Endothelial cell of umbilical vein (primary cell): ENCODE measurements around the gene RALBP1.

Experiments used
- CTCF ChIP-seq, 2 donors: IDR thresholded peaks; 1 replicate in 1 of 2; 2 replicates in 1 of 2; pipeline ENCODE4 v1.5.1; 2011; ENCODE audit warnings: low read length in 2 of 2, mild to moderate bottlenecking in 2 of 2, moderate library complexity in 2 of 2, control low read depth in 1 of 2, inconsistent platforms in 1 of 2, low read depth in 1 of 2; ENCODE audit not compliant: insufficient read depth in 1 of 2; ENCODE audit errors: extremely low read depth in 1 of 2
- EZH2 ChIP-seq: IDR thresholded peaks from 2 replicates; pipeline ENCODE4 v1.6.1; 2012; ENCODE audit warnings: borderline replicate concordance, low read depth, mild to moderate bottlenecking, moderate library complexity, low read length, inconsistent platforms; ENCODE audit not compliant: severe bottlenecking
- FOS ChIP-seq: IDR thresholded peaks from 2 replicates; pipeline ENCODE4 v1.6.1; 2011; ENCODE audit warnings: mild to moderate bottlenecking, low read length, moderate library complexity, borderline replicate concordance; ENCODE audit not compliant: insufficient read depth
- JUN ChIP-seq: IDR thresholded peaks from 2 replicates; pipeline ENCODE4 v1.6.1; 2011; ENCODE audit warnings: borderline replicate concordance, low read depth; ENCODE audit not compliant: insufficient read length, insufficient read depth
- POLR2A ChIP-seq: IDR thresholded peaks from 2 replicates; pipeline ENCODE4 v1.6.1; 2012; ENCODE audit warnings: low read depth, mild to moderate bottlenecking, control low read depth, low read length
- POLR2AphosphoS5 ChIP-seq: IDR thresholded peaks from 2 replicates; pipeline ENCODE4 v1.6.1; 2012; ENCODE audit warnings: low read depth, mild to moderate bottlenecking, control low read depth, low read length, moderate library complexity; ENCODE audit not compliant: insufficient read depth

- no peak for TF ChIP-seq EZH2
- no peak for TF ChIP-seq POLR2AphosphoS5
- no peak for TF ChIP-seq CTCF (IDR thresholded peaks at IDR 0.05; ENCODE audit: extremely low read depth in 1 of 2, insufficient read depth in 1 of 2, low read depth in 1 of 2, low read length in 2 of 2)
- TF ChIP-seq FOS: no peak
- TF ChIP-seq POLR2A: no peak
- no peak for TF ChIP-seq JUN
Observed at GRCh38 chr18:9431296-9431695, 44.0 kb upstream of the RALBP1 start.
